HepG2 (cell line): Measurements from ENCODE around the gene C2. TPM values are rescaled to one million over a fixed set of nuclear protein-coding genes. Genes with fewer than 3 reads are reported as not detected.

Experiments
- AHR ChIP-seq: IDR thresholded peaks from 2 replicates; pipeline ENCODE4 v1.6.1; 2018; ENCODE audit warnings: missing genetic modification reagents, missing compliant biosample characterization
- CHD4 ChIP-seq: fragments of 200-600 bp; sonication (generic); IDR thresholded peaks from 2 replicates; pipeline ENCODE4 v1.7.0; 2017; ENCODE audit warnings: mild to moderate bottlenecking, low read length, borderline replicate concordance
- DMAP1 ChIP-seq: IDR thresholded peaks from 2 replicates; pipeline ENCODE4 v1.6.1; 2016
- ELF1 ChIP-seq: sonication (generic); formaldehyde crosslinking; IDR thresholded peaks from 2 replicates; pipeline ENCODE4 v1.4.0; 2020; ENCODE audit warnings: missing genetic modification reagents
- FOSL2 ChIP-seq: sonication (generic); formaldehyde crosslinking; IDR thresholded peaks from 2 replicates; pipeline ENCODE4 v1.4.0; 2020; ENCODE audit warnings: missing genetic modification reagents
- GTF3A ChIP-seq: sonication (generic); formaldehyde crosslinking; conservative IDR thresholded peaks from 2 replicates; pipeline ENCODE4 v1.4.0; 2020; ENCODE audit warnings: mild to moderate bottlenecking, missing genetic modification reagents
- HCFC1 ChIP-seq: fragments of 150-350 bp; IDR thresholded peaks from 2 replicates; pipeline ENCODE4 v1.6.1; 2014; ENCODE audit warnings: low read depth, low read length
- HIVEP1 ChIP-seq: sonication (generic); formaldehyde crosslinking; IDR thresholded peaks from 2 replicates; pipeline ENCODE4 v1.4.0; 2020; ENCODE audit warnings: mild to moderate bottlenecking, missing genetic modification reagents
- JDP2 ChIP-seq: sonication (generic); formaldehyde crosslinking; IDR thresholded peaks from 2 replicates; pipeline ENCODE4 v1.8.1; 2022; ENCODE audit warnings: missing genetic modification reagents, borderline replicate concordance
- KLF6 ChIP-seq: IDR thresholded peaks from 2 replicates; pipeline ENCODE4 v1.8.0; 2016; ENCODE audit warnings: missing biosample characterization, missing genetic modification reagents
- MATR3 ChIP-seq: sonication (generic); formaldehyde crosslinking; IDR thresholded peaks from 2 replicates; pipeline ENCODE4 v1.4.0; 2020; ENCODE audit warnings: missing genetic modification reagents
- PHF5A ChIP-seq: IDR thresholded peaks from one replicate; pipeline ENCODE4 v1.6.1; 2018; ENCODE audit warnings: low read depth, missing genetic modification reagents; ENCODE audit not compliant: unreplicated experiment
- SRY ChIP-seq: sonication (generic); formaldehyde crosslinking; IDR thresholded peaks from 2 replicates; pipeline ENCODE4 v1.8.0; 2022; ENCODE audit warnings: mild to moderate bottlenecking, missing genetic modification reagents
- YY1 ChIP-seq: IDR thresholded peaks from 2 replicates; pipeline ENCODE4 v1.6.1; 2011; ENCODE audit warnings: low read length, low read depth, moderate library complexity, mild to moderate bottlenecking; ENCODE audit not compliant: insufficient read depth, insufficient replicate concordance
- ZBTB3 ChIP-seq: sonication (generic); formaldehyde crosslinking; IDR thresholded peaks from 2 replicates; pipeline ENCODE4 v1.4.0; 2020; ENCODE audit warnings: low read depth, mild to moderate bottlenecking, moderate library complexity, missing genetic modification reagents, borderline replicate concordance
- ZNF101 ChIP-seq: sonication (generic); formaldehyde crosslinking; IDR thresholded peaks from 2 replicates; pipeline ENCODE4 v1.4.0; 2020; ENCODE audit warnings: mild to moderate bottlenecking, low read depth, missing genetic modification reagents, borderline replicate concordance
- ZNF343 ChIP-seq: sonication (generic); formaldehyde crosslinking; IDR thresholded peaks from 2 replicates; pipeline ENCODE4 v1.4.0; 2020; ENCODE audit warnings: mild to moderate bottlenecking, missing genetic modification reagents
- ZNF350 ChIP-seq: sonication (generic); formaldehyde crosslinking; IDR thresholded peaks from 2 replicates; pipeline ENCODE4 v1.4.0; 2020; ENCODE audit warnings: mild to moderate bottlenecking, low read depth, missing genetic modification reagents, borderline replicate concordance
- ZNF557 ChIP-seq: sonication (generic); formaldehyde crosslinking; IDR thresholded peaks from 2 replicates; pipeline ENCODE4 v1.4.0; 2020; ENCODE audit warnings: missing genetic modification reagents
- ZNF891 ChIP-seq: sonication (generic); formaldehyde crosslinking; IDR thresholded peaks from 2 replicates; pipeline ENCODE4 v1.5.0; 2020; ENCODE audit warnings: mild to moderate bottlenecking, missing genetic modification reagents
- polyA plus RNA-seq, 8 experiments: library from polyadenylated mRNA; depleted of rRNA in 3 of 8; stranded (reverse) in 7 of 8; unstranded in 1 of 8; fragments of >200 nt; fragmentation: Illumina TruSeq in 4 of 8; extraction: Trizol in 4 of 8; gene quantifications; 2 replicates each; pipeline versions ENCODE4 v1.2.1 to v1.2.3, GENCODE V29; 2011 to 2016; ENCODE audit warnings: low read depth in 4 of 8, missing spikeins in 1 of 8, mixed read lengths in 1 of 8; ENCODE audit not compliant: insufficient read depth in 1 of 8
- total RNA-seq, 5 experiments: library from RNA; depleted of rRNA; stranded (reverse); fragments of >200 nt; fragmentation: Illumina TruSeq; extraction: Trizol; gene quantifications; 2 replicates each; pipeline ENCODE4 v1.2.3, GENCODE V29; 2016; ENCODE audit warnings: low read depth in 1 of 5
- TF ChIP-seq, protein P1 (sequence below): sonication (generic); formaldehyde crosslinking; IDR thresholded peaks from 2 replicates; pipeline ENCODE4 v1.8.1; 2023; ENCODE audit warnings: mild to moderate bottlenecking, missing genetic modification reagents
- TF ChIP-seq, protein P2 (sequence below): sonication (generic); formaldehyde crosslinking; IDR thresholded peaks from 2 replicates; pipeline ENCODE4 v1.4.0; 2020; ENCODE audit warnings: mild to moderate bottlenecking, missing genetic modification reagents
- TF ChIP-seq, protein P3 (sequence below): sonication (generic); formaldehyde crosslinking; IDR thresholded peaks from 2 replicates; pipeline ENCODE4 v1.8.0; 2022; ENCODE audit warnings: missing genetic modification reagents, low read depth, mild to moderate bottlenecking, borderline replicate concordance
- TF ChIP-seq, protein P4 (sequence below): sonication (generic); formaldehyde crosslinking; IDR thresholded peaks from 2 replicates; pipeline ENCODE4 v1.8.1; 2023; ENCODE audit warnings: mild to moderate bottlenecking, missing genetic modification reagents
- TF ChIP-seq, protein P5 (sequence below): sonication (generic); formaldehyde crosslinking; conservative IDR thresholded peaks from 2 replicates; pipeline ENCODE4 v1.8.0; 2022; ENCODE audit warnings: missing genetic modification reagents

Gene C2
- total and polyA plus RNA-seq, 2 of the 13 experiments (the other 11 are each of a cell fraction or from before 2014, with no cell fraction given): 165 to 307 TPM

DNA sequence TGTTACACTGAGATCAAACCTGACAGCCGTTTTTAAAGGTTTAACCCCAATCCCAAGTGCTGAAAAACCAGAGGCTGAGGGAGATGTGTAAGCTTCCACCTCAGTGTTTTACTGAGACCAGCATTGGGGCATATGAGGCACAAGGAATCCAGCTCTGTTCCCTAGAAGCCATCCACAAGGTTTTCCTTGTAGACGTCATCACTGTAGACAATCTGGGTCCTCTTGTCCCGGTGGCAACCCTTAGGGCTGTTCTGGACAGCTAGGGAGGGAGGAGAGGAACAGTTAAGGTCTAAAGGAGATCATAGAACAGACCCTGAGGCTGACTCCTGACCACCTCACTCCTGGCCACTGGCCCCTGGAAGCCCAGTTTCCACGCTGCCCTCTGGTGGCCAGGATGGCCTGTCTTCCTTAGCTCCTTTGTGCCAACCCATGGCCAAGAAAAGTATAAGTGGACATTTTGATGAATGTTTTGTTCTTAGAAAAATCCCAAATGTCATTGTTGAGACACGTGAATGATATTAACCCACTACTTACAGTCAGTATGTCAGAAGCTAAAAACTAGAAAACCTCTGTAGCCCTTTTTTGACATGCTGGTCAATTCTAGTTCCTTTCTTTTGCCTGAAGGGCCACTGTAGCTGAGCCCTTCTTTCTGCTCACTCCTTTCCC, 24.8 kb downstream of the C2 start (continued):
- TF ChIP-seq KLF6 (CRISPR knock-in tag) (no peak), JDP2 (no peak), DMAP1 (CRISPR knock-in tag) (no peak; the same call in 1 of the 2 replicates), AHR (CRISPR knock-in tag) (no peak), ZNF557 (CRISPR knock-in tag) (no peak), ZNF101 (no peak), ZNF343 (CRISPR knock-in tag) (no peak), FOSL2 (peak; percentile 43), ZBTB3 (CRISPR knock-in tag) (no peak), PHF5A (CRISPR knock-in tag) (no peak), ELF1 (no peak), SRY (no peak), ZNF891 (no peak), CHD4 (no peak), HIVEP1 (no peak), YY1 (no peak), HCFC1 (no peak), GTF3A (no peak), ZNF350 (CRISPR knock-in tag) (no peak), MATR3 (CRISPR knock-in tag) (no peak)
- TF ChIP-seq, protein P1, sequence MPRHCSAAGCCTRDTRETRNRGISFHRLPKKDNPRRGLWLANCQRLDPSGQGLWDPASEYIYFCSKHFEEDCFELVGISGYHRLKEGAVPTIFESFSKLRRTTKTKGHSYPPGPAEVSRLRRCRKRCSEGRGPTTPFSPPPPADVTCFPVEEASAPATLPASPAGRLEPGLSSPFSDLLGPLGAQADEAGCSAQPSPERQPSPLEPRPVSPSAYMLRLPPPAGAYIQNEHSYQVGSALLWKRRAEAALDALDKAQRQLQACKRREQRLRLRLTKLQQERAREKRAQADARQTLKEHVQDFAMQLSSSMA (CRISPR knock-in tag): no peak
- TF ChIP-seq, protein P2, sequence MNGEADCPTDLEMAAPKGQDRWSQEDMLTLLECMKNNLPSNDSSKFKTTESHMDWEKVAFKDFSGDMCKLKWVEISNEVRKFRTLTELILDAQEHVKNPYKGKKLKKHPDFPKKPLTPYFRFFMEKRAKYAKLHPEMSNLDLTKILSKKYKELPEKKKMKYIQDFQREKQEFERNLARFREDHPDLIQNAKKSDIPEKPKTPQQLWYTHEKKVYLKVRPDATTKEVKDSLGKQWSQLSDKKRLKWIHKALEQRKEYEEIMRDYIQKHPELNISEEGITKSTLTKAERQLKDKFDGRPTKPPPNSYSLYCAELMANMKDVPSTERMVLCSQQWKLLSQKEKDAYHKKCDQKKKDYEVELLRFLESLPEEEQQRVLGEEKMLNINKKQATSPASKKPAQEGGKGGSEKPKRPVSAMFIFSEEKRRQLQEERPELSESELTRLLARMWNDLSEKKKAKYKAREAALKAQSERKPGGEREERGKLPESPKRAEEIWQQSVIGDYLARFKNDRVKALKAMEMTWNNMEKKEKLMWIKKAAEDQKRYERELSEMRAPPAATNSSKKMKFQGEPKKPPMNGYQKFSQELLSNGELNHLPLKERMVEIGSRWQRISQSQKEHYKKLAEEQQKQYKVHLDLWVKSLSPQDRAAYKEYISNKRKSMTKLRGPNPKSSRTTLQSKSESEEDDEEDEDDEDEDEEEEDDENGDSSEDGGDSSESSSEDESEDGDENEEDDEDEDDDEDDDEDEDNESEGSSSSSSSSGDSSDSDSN: 0 out of 2 replicates have a peak, but pooled peaks have one; percentile 1
- TF ChIP-seq, protein P3, sequence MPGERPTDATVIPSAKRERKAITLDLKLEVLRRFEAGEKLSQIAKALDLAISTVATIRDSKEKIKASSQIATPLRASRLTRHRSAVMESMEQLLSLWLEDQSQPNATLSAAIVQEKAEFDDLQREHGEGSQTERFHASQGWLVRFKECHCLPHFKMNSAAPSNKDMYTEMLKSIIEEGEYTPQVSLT (CRISPR knock-in tag): no peak
- TF ChIP-seq, protein P4, sequence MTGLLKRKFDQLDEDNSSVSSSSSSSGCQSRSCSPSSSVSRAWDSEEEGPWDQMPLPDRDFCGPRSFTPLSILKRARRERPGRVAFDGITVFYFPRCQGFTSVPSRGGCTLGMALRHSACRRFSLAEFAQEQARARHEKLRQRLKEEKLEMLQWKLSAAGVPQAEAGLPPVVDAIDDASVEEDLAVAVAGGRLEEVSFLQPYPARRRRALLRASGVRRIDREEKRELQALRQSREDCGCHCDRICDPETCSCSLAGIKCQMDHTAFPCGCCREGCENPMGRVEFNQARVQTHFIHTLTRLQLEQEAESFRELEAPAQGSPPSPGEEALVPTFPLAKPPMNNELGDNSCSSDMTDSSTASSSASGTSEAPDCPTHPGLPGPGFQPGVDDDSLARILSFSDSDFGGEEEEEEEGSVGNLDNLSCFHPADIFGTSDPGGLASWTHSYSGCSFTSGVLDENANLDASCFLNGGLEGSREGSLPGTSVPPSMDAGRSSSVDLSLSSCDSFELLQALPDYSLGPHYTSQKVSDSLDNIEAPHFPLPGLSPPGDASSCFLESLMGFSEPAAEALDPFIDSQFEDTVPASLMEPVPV (CRISPR knock-in tag): no peak
- TF ChIP-seq, protein P5, sequence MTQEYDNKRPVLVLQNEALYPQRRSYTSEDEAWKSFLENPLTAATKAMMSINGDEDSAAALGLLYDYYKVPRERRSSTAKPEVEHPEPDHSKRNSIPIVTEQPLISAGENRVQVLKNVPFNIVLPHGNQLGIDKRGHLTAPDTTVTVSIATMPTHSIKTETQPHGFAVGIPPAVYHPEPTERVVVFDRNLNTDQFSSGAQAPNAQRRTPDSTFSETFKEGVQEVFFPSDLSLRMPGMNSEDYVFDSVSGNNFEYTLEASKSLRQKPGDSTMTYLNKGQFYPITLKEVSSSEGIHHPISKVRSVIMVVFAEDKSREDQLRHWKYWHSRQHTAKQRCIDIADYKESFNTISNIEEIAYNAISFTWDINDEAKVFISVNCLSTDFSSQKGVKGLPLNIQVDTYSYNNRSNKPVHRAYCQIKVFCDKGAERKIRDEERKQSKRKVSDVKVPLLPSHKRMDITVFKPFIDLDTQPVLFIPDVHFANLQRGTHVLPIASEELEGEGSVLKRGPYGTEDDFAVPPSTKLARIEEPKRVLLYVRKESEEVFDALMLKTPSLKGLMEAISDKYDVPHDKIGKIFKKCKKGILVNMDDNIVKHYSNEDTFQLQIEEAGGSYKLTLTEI: no peak
